ENCODE results near the gene LCN12. TPM values are rescaled to one million over a fixed set of nuclear protein-coding genes. Genes with fewer than 3 reads are reported as not detected.

Gene LCN12
- total RNA-seq, 1 donor from 2014 or later: not detected

GRCh38 chr9:136945333-136946227 is 6.5 kb upstream of the LCN12 start:
- DNase-seq: no peak

- no peak for DNase-seq
Observed at GRCh38 chr9:136946228-136947027, 5.6 kb upstream of the LCN12 start.

GRCh38 chr9:136947028-136947891 is 4.8 kb upstream of the LCN12 start:
- DNase-seq: no peak

DNA sequence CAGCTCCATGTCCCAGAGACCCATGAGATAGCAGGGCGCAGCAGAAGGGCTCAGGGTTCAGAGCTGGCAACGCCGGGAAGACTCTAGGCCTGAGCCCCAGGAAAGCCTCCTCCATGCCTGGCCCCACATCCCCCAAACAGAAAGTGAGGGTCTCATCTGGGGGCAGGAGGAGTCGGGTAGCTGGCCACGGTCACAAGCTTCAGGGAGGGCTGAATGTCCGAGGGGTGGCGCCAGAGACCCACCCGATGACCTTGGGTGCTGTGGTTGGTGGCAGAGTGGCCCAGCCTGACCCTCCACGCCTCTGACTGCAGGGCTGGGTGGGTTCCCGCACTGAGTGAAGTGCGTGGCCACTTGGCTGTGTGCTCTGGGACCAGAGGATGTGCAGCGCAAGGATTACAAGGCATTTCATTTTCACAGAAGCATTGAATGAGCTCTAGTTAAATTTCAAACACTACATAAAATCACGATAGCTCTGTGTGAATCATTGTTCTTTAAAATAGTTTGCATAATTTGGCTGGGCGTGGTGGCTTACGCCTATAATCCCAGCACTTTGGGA is 4.0 kb upstream of the LCN12 start:
- peak; percentile 63 for DNase-seq

DNA sequence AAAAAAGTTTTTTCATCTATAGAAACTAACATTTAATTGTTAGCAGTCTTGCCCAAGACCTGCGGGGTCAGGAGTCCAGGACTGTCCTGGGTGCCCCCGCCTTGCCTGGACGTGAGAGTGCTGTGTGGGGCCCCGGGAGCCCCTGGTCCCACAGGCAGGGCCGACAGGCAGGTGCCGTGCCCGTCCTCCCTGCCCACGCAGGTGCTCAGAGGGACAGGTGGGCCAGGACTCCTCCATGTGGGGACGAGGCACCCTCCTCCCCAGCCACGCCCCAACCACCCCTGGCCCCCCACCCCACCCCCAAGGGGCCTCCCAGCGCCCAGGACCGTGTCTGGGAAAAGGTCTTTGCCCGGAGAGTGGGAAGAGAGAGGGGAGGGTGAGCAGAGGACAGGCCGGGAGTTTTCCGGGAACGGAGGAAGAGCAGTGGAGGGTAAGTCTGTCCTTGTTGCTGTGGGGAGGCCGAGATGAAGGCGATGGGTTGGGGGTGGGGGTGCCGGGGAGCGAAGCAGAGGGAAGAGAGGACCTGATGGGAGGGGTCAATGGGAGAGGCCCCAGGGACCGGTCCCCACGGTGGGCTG is 2.7 kb upstream of the LCN12 start:
- DNase-seq: no peak

- DNase-seq: peak; percentile 93
Observed at GRCh38 chr9:136949817-136950655, 2.0 kb upstream of the LCN12 start.

DNA sequence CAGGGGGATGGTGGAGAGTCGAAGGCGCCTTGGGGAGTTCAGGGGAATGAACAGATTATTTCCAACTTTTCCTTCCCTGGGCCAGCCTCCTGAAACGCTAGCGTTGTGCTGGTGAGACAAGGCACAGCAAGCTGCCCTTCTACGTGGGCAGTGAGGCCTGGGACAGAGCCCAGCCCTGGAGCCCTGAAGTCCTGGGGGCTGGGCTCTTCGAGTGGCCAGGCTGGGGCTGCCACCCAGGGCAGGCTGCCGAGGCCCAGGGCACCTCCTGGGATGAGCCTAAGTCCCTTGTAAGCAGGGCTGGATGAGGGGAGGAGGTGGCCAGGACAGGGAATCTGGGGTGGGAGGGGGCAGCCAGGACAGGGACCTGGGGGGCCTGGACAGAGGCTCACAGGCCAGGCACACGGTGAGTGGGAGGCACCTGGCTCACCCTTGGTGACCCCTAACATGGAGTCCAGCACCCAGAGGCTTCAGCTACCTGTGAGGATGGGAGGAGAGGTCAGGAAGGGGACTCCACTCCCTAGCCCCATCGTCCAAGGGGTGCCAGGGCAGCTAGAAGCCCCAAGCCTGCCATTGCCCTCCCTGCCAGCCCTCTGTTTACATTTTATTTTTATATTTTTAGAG is 1.3 kb upstream of the LCN12 start:
- DNase-seq: peak; percentile 24

DNA sequence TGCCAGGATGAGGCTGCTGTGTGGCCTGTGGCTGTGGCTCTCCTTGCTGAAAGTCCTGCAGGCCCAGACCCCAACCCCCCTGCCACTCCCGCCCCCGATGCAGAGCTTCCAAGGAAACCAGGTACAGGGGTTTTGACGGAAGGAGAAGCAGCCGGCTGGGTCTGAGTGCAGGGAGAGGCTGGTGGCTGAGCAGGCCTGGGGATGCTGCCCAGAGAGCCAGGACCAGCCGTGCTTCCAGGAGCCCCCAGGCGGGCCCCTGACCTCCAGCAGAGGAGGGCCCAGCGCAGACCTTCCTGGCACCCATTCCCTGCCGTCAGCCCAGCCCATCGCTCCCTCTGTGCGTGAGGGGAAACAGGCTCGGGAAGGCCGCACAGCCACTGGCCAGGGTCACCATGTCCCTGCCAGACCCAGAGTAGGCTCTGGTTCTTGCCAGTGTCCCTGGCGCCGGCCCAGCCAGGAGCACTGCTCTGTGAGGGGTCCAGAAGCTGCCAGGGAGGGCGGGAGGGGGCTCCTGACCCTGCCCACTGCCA is 313 bp downstream of the LCN12 start:
- DNase-seq: no peak

- DNase-seq: no peak
Observed at GRCh38 chr9:136952876-136953770, 1.1 kb downstream of the LCN12 start.

DNA sequence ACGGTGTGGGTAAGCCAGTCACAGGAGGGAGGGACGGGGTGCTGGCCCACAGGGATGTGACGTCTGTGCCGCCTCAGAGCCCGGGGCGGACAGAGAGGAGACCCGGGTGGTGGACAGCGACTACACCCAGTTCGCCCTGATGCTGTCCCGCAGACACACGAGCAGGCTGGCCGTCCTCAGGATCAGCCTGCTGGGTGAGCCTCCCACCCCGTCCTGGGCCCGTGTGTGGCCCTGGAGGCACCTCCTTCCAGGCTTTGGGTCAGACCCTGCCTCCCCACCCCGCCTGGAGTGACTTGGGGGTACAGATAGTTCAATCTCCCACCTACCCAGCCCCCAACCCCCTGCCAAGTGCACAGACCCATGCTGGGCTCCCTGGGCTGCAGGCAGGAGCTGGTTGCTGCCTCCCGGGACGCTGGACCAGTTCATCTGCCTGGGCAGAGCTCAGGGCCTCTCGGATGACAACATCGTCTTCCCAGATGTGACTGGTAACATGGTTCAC is 1.7 kb downstream of the LCN12 start:
- DNase-seq: no peak

- DNase-seq: no peak
Observed at GRCh38 chr9:136954270-136955083, 2.4 kb downstream of the LCN12 start.

- no peak for DNase-seq
Observed at GRCh38 chr9:136955202-136955942, 3.3 kb downstream of the LCN12 start.

DNA sequence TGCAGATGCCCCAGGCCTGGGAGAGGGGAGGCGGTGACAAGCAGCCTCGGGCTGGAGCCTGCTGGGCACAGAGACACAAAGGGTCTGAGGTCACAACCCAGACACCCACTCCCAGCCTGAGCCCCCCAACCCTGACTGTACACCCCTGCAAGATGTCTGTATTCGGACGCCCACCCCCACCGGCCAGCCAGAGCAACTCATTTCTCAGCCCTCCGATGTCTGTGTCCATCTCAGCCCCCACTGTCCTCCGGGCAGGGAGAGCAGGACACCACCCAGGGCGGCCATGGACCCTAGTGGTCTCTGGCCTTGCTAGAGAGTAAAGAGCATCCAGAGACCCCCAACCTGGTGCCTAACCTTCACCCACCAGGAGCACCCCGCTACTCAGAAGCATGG is 3.9 kb downstream of the LCN12 start:
- DNase-seq: no peak

GRCh38 chr9:136956604-136957003 is 4.5 kb downstream of the LCN12 start:
- DNase-seq: no peak

- DNase-seq: no peak
Observed at GRCh38 chr9:136957461-136957860, 5.4 kb downstream of the LCN12 start.

DNA sequence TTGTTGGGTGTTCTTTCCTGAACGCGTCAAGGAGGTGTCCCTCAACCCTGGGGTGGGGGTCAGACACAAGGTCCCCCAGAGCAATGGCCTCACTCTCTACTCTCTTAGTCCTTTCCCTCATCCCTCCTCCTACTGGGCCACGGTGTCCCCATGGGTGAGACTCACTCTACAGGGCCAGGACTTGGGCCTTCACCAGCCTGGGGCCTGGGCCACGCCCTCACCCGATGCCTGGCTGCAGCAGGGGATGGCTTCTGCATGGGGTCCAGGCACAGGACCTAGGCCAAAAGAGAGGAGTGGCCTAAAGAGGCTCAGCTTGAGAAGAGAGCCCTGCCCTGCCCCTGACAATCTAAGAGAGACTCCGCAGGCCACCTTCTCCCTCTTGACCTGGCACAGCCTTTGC is 5.8 kb downstream of the LCN12 start:
- no peak for DNase-seq

- DNase-seq: no peak
Observed at GRCh38 chr9:136958473-136958872, 6.4 kb downstream of the LCN12 start.

Data from dermis blood vessel endothelial cell (primary cell).